H1 (cell line): Measurements from ENCODE around the gene SORBS1. TPM values are rescaled to one million over a fixed set of nuclear protein-coding genes. Genes with fewer than 3 reads are reported as not detected.

Source experiments
- CTCF ChIA-PET: fragments of 300-600 bp; sonication (Branson Sonifier 250); formaldehyde crosslinking; loops from one replicate; lab custom pipeline; 2021; ENCODE audit not compliant: partially characterized antibody; lab: Charles Lee
- POLR2A ChIA-PET: fragments of 300-600 bp; sonication (Branson Sonifier 250); formaldehyde crosslinking; loops from one replicate; lab custom pipeline; 2021; ENCODE audit warnings: inconsistent platforms; ENCODE audit not compliant: partially characterized antibody; lab: Charles Lee
- DNase-seq, 2 experiments: peaks; one replicate each; pipeline versions ENCODE4 v3.0.0 to v3.0.0-alpha.2; 2010 to 2022; ENCODE audit warnings: low spot score in 2 of 2, low read depth in 1 of 2, mixed read lengths in 1 of 2
- FAIRE-seq: peaks from 2 replicates; lab custom pipeline; 2011; peaks lifted over from hg19 to GRCh38; lab: Jason Lieb, UNC
- H2AFZ ChIP-seq: 2 replicates; pipeline ENCODE4 v1.8.1; 2012; ENCODE audit warnings: low read length, inconsistent platforms
- H2AK5ac ChIP-seq: 2 replicates; pipeline ENCODE4 v1.6.1; 2013; ENCODE audit warnings: low read depth, low read length
- H2BK120ac ChIP-seq: replicated peaks from 2 replicates; pipeline ENCODE3; 2013; ENCODE audit warnings: low read depth, low read length, inconsistent platforms
- H2BK12ac ChIP-seq: 2 replicates; pipeline ENCODE4 v1.6.1; 2013; ENCODE audit warnings: low read depth, low read length
- H2BK15ac ChIP-seq: 2 replicates; pipeline ENCODE4 v1.6.1; 2013; ENCODE audit warnings: low read length
- H2BK20ac ChIP-seq: 2 replicates; pipeline ENCODE4 v1.6.1; 2013; ENCODE audit warnings: low read length
- H2BK5ac ChIP-seq: 2 replicates; pipeline ENCODE4 v1.6.1; 2013; ENCODE audit warnings: low read depth, low read length
- H3K14ac ChIP-seq: 2 replicates; pipeline ENCODE4 v1.6.1; 2013; ENCODE audit warnings: inconsistent platforms; ENCODE audit not compliant: insufficient read length
- H3K18ac ChIP-seq: 2 replicates; pipeline ENCODE4 v1.6.1; 2013; ENCODE audit warnings: low read length; ENCODE audit errors: extremely low read depth
- H3K23ac ChIP-seq: 2 replicates; pipeline ENCODE4 v1.6.1; 2013; ENCODE audit warnings: inconsistent platforms; ENCODE audit not compliant: insufficient read length
- H3K23me2 ChIP-seq: 2 replicates; pipeline ENCODE4 v1.6.1; 2013; ENCODE audit warnings: low read depth, low read length
- H3K27ac ChIP-seq: 2 replicates; pipeline ENCODE4 v1.6.1; 2011; ENCODE audit warnings: low read depth, low read length, inconsistent platforms
- H3K27me3 ChIP-seq, 4 experiments: replicated peaks in 1 of 4; 1 replicate in 1 of 4; 2 replicates in 3 of 4; pipeline versions ENCODE4 v1.6.1 to v1.8.1; 2011 to 2013; ENCODE audit warnings: low read length in 3 of 4, mild to moderate bottlenecking in 3 of 4, inconsistent platforms in 2 of 4, mixed read lengths in 2 of 4, moderate library complexity in 1 of 4; ENCODE audit not compliant: control insufficient read depth in 3 of 4, insufficient read depth in 3 of 4; ENCODE audit errors: extremely low read depth in 1 of 4
- H3K36me3 ChIP-seq, 4 experiments: 2 replicates each; pipeline versions ENCODE4 v1.6.1 to v1.8.1; 2011 to 2013; ENCODE audit warnings: mild to moderate bottlenecking in 4 of 4, low read length in 3 of 4, moderate library complexity in 2 of 4, control low read depth in 1 of 4, inconsistent platforms in 1 of 4; ENCODE audit not compliant: insufficient read depth in 4 of 4, control insufficient read depth in 2 of 4
- H3K4ac ChIP-seq: replicated peaks from 2 replicates; pipeline ENCODE3; 2013; ENCODE audit warnings: low read length, low read depth, mixed read lengths, inconsistent platforms; ENCODE audit not compliant: insufficient read length
- H3K4me1 ChIP-seq, 4 experiments: replicated peaks in 1 of 4; 1 replicate in 1 of 4; 2 replicates in 3 of 4; pipeline versions ENCODE4 v1.6.1 to v1.8.1; 2011 to 2013; ENCODE audit warnings: low read length in 3 of 4, inconsistent platforms in 2 of 4, mixed read lengths in 1 of 4; ENCODE audit not compliant: insufficient read depth in 4 of 4, control insufficient read depth in 3 of 4
- H3K4me2 ChIP-seq, 2 experiments: 2 replicates each; pipeline versions ENCODE4 v1.6.1 to v1.8.1; 2011 to 2013; ENCODE audit warnings: low read depth in 2 of 2, low read length in 2 of 2, control low read depth in 1 of 2, inconsistent platforms in 1 of 2, mild to moderate bottlenecking in 1 of 2; ENCODE audit not compliant: insufficient read depth in 1 of 2
- H3K4me3 ChIP-seq, 4 experiments: fragments of 200-600, 300-600 bp in 1 of 4; sonication (generic), shearing (Covaris generic), sonication (Bioruptor Twin) in 1 of 4; 2 replicates each; pipeline versions ENCODE4 v1.5.1 to v1.8.1; 2011 to 2016; ENCODE audit warnings: low read length in 4 of 4, low read depth in 3 of 4, control low read depth in 2 of 4, inconsistent platforms in 2 of 4, mild to moderate bottlenecking in 2 of 4, mixed read lengths in 1 of 4, moderate library complexity in 1 of 4; ENCODE audit not compliant: insufficient read depth in 2 of 4; ENCODE audit errors: extremely low read depth in 1 of 4
- H3K56ac ChIP-seq: replicated peaks from 2 replicates; pipeline ENCODE3; 2013; ENCODE audit warnings: low read depth, mild to moderate bottlenecking, mixed read lengths, low read length, inconsistent platforms; ENCODE audit not compliant: insufficient read length
- H3K79me1 ChIP-seq: 2 replicates; pipeline ENCODE4 v1.6.1; 2013; ENCODE audit warnings: low read depth, low read length, control low read depth
- H3K79me2 ChIP-seq, 2 experiments: 2 replicates each; pipeline versions ENCODE4 v1.6.1 to v1.8.1; 2012 to 2013; ENCODE audit warnings: low read length in 2 of 2, mild to moderate bottlenecking in 2 of 2, inconsistent platforms in 1 of 2; ENCODE audit not compliant: insufficient read depth in 2 of 2, control insufficient read depth in 1 of 2
- H3K9ac ChIP-seq, 4 experiments: replicated peaks in 1 of 4; 1 replicate in 1 of 4; 2 replicates in 3 of 4; pipeline versions ENCODE4 v1.6.1 to v1.8.1; 2011 to 2013; ENCODE audit warnings: low read depth in 3 of 4, low read length in 3 of 4, control low read depth in 2 of 4, mild to moderate bottlenecking in 2 of 4, moderate library complexity in 2 of 4, inconsistent platforms in 1 of 4; ENCODE audit errors: extremely low read depth in 1 of 4
- H3K9me3 ChIP-seq, 2 experiments: 2 replicates each; pipeline versions ENCODE4 v1.6.1 to v1.8.1; 2012 to 2013; ENCODE audit warnings: mild to moderate bottlenecking in 2 of 2, moderate library complexity in 2 of 2, control low read depth in 1 of 2, inconsistent platforms in 1 of 2, low read depth in 1 of 2, low read length in 1 of 2, mixed read lengths in 1 of 2; ENCODE audit not compliant: insufficient read depth in 2 of 2
- H4K20me1 ChIP-seq, 2 experiments: replicated peaks in 1 of 2; 2 replicates each; pipeline versions ENCODE3 to v1.8.1; 2011 to 2013; ENCODE audit warnings: inconsistent platforms in 2 of 2, low read length in 2 of 2, mild to moderate bottlenecking in 1 of 2; ENCODE audit not compliant: insufficient read depth in 2 of 2, control insufficient read depth in 1 of 2
- H4K5ac ChIP-seq: 2 replicates; pipeline ENCODE4 v1.6.1; 2013; ENCODE audit warnings: low read length, low read depth, mixed read lengths, inconsistent platforms; ENCODE audit not compliant: insufficient read length
- H4K8ac ChIP-seq: 2 replicates; pipeline ENCODE4 v1.8.0; 2013; ENCODE audit warnings: mild to moderate bottlenecking, moderate library complexity, low read length, inconsistent platforms; ENCODE audit not compliant: insufficient read depth; ENCODE audit errors: extremely low read depth
- H4K91ac ChIP-seq: replicated peaks from 2 replicates; pipeline ENCODE3; 2013; ENCODE audit warnings: low read length, mixed read lengths, inconsistent platforms; ENCODE audit not compliant: insufficient read length
- BRCA1 ChIP-seq: IDR thresholded peaks from 2 replicates; pipeline ENCODE4 v1.6.1; 2012; ENCODE audit warnings: low read depth, low read length, improper control_type of control experiment
- CBX8 ChIP-seq: fragments of 300-800, 300-1000 bp; sonication (generic); IDR thresholded peaks from 2 replicates; pipeline ENCODE4 v1.7.1; 2016; ENCODE audit warnings: low read depth, low read length, borderline replicate concordance
- CHD1 ChIP-seq: IDR thresholded peaks from 2 replicates; pipeline ENCODE4 v1.6.1; 2012; ENCODE audit warnings: low read depth, low read length, improper control_type of control experiment
- EZH2 ChIP-seq: fragments of 200-600 bp; sonication (generic); IDR thresholded peaks from 2 replicates; pipeline ENCODE4 v1.7.1; 2012; ENCODE audit warnings: low read depth, mild to moderate bottlenecking, moderate library complexity, low read length, inconsistent platforms; ENCODE audit not compliant: severe bottlenecking
- JUND ChIP-seq: IDR thresholded peaks from 2 replicates; pipeline ENCODE4 v1.6.1; 2011; ENCODE audit warnings: mild to moderate bottlenecking, improper control_type of control experiment, low read length
- SAP30 ChIP-seq: fragments of 300-600 bp; sonication (generic); IDR thresholded peaks from 2 replicates; pipeline ENCODE4 v1.7.1; 2012; ENCODE audit warnings: low read length, moderate library complexity, mild to moderate bottlenecking, inconsistent platforms; ENCODE audit not compliant: insufficient read depth, insufficient replicate concordance
- SP1 ChIP-seq: IDR thresholded peaks from 2 replicates; pipeline ENCODE4 v1.6.1; 2011; ENCODE audit warnings: low read depth, low read length
- TBP ChIP-seq: IDR thresholded peaks from 2 replicates; pipeline ENCODE4 v1.6.1; 2011; ENCODE audit warnings: low read depth, low read length, improper control_type of control experiment
- WGBS, 2 experiments: shearing (Covaris generic) in 1 of 2; methylation state at CpG; one replicate each; pipeline versions ENCODE4 v1.1.6 to v1.1.7; 2013 to 2015; ENCODE audit warnings: low lambda C conversion rate in 2 of 2, mixed read lengths in 2 of 2, inconsistent platforms in 1 of 2, low coverage in 1 of 2, missing lambda C conversion rate in 1 of 2; ENCODE audit not compliant: insufficient replicate concordance in 2 of 2, insufficient coverage in 1 of 2, insufficient read length in 1 of 2; ENCODE audit errors: extremely low coverage in 1 of 2, missing lambda C conversion rate in 1 of 2; 5-methylcytosine and 5-hydroxymethylcytosine counted together
- polyA plus RNA-seq, 7 experiments: library from polyadenylated mRNA; depleted of rRNA in 3 of 7; stranded (reverse) in 5 of 7; unstranded in 2 of 7; fragments of >200 nt in 5 of 7; fragments of 200-250 nt in 2 of 7; gene quantifications; 1 replicate in 5 of 7; 2 replicates in 1 of 7; 4 replicates in 1 of 7; pipeline versions ENCODE4 v1.2.1 to v1.2.3, GENCODE V29; 2011 to 2013; ENCODE audit warnings: missing spikeins in 2 of 7, mixed read lengths in 2 of 7
- total RNA-seq: library from RNA; stranded (reverse); fragmentation: NEBNext Ultra II Directional; extraction: Animal tissue kit (Norgen Biotek cat#: 25700); gene quantifications from 2 replicates; pipeline ENCODE4 v1.2.1, GENCODE V29; 2021

SORBS1 gene
- total and polyA plus RNA-seq, 2 of the 8 experiments (the other 6 are each of a cell fraction or from before 2014, with no cell fraction given), result 16.0 to 35.0 TPM

DNA sequence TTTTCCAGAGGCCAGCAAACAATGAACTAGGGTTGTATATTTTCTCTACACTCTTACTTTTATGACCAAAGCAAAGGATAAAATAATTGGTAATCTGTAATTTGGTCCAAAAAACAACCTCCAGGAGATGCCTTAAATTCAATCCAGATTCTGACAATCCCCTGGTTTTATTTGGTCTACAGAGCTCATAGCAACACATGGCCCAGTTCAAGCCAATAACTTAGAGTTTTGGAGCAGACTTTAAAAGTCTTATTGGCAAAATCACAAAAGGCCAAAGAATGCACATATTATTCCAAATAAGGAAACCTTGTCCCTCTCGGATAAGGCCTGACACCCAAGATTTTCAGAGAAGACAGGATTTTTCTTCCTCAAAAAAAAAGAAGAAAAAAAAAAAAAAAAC, 51.9 kb downstream of the SORBS1 start:
- Histone ChIP-seq H3K18ac (no peak overlapping the region), H3K9me3 (no peaks in the 10 kb centered on the region), H4K20me1 (no peaks in the 10 kb centered on the region), H3K23ac (no peak overlapping the region), H3K4me1 (peaks cover 0 to 10% (median 6%) of the 10 kb centered on the region in 4 experiments; a peak in 5 of 7 replicates), H2AK5ac (no peak overlapping the region), H3K4me3 (no peak overlapping the region), H3K14ac (no peak overlapping the region), H4K8ac (no peak overlapping the region), H2BK12ac (no peak overlapping the region), H3K79me2 (peaks cover 0 to 58% of the 10 kb centered on the region in 2 experiments; a peak in 3 of 4 replicates), H4K91ac (no peak overlapping the region), H2AFZ (no peak overlapping the region), H2BK5ac (no peak overlapping the region), H4K5ac (no peak overlapping the region), H3K36me3 (no peaks in the 10 kb centered on the region), H3K4me2 (no peak overlapping the region), H3K9ac (no peak overlapping the region; a peak in 1 of 7 replicates), H3K27ac (no peak overlapping the region), H3K79me1 (peaks cover 6% of the 10 kb centered on the region; the same call in 1 of the 2 replicates), H3K23me2 (no peaks in the 10 kb centered on the region; the same call in 1 of the 2 replicates), H3K27me3 (no peaks in the 10 kb centered on the region), H2BK15ac (no peak overlapping the region), H2BK20ac (no peak overlapping the region), H2BK120ac (no peak overlapping the region), H3K4ac (no peak overlapping the region), H3K56ac (no peak overlapping the region)
- ChIA-PET CTCF (interaction anchor here (1.0 to 3.3 kb wide), 7 partner anchors 8 to 721 kb away, joined by 3 to 12 read pairs (median 5); no protein-coding TSS in a partner anchor), POLR2A (interaction anchor here (0.9 to 1.2 kb wide), 2 partner anchors 32 to 38 kb away, joined by 3 to 4 read pairs; no protein-coding TSS in a partner anchor)
- FAIRE-seq (no peak), DNase-seq (no peak)
- 50% methylated on average over 1 of the region's 1 CpG; no CpG with 5 or more reads in 1 of the 2 experiments for WGBS, 2 experiments
- no peak for TF ChIP-seq TBP
- no peak for TF ChIP-seq CHD1
- no peak for TF ChIP-seq SP1
- TF ChIP-seq JUND, result no peak
- TF ChIP-seq SAP30, result no peak
- TF ChIP-seq CBX8, result no peak
- no peak for TF ChIP-seq EZH2
- TF ChIP-seq BRCA1, result no peak
